ENCODE results near the gene RERE.

DNA sequence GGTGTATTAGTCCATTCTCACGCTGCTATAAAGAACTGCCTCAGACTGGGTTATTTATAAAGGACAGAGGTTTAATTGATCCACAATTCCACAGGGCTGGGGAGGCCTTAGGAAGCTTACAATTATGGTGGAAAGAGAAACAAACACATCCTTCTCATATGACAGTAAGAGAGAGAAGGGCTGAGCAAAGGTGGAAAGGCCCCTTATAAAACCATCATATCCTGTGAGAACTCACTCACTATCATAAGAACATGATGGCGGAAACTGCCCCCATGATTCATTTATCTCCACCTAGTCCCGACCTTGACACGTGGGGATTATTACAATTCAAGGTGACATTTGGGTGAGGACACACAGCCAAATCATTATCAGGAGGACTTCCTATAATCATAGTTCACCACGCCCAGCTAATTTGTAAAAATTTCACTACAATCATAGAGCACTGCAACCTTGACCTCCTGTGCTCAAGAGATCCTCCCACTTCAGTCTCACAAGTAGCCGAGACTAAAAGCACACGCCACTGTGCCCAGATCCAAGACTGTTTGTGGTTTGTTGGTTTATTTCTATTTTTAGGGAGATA, 164.9 kb downstream of the RERE start:
- TF ChIP-seq CTCF (conservative IDR thresholded peaks at IDR 0.05): no peak
- TF ChIP-seq EZH2 (IDR thresholded peaks at IDR 0.05; ENCODE audit: low read depth): no peak

Measured in PC-9 (cell line).